Fibroblast of mammary gland (primary cell): Measurements from ENCODE around the gene HES4.

Experiments
- DNase-seq: peaks from one replicate; pipeline ENCODE4 v3.0.0-alpha.2; 2010; ENCODE audit warnings: low read depth
- H3K4me3 ChIP-seq: 2 replicates; pipeline ENCODE4 v1.5.1; 2011; ENCODE audit warnings: low read depth, mild to moderate bottlenecking, low read length, moderate library complexity; ENCODE audit not compliant: control insufficient read depth
- CTCF ChIP-seq: conservative IDR thresholded peaks from 2 replicates; pipeline ENCODE4 v1.5.1; 2011; ENCODE audit warnings: low read depth, low read length, inconsistent platforms; ENCODE audit not compliant: control insufficient read depth, insufficient read depth

The HES4 gene

DNA sequence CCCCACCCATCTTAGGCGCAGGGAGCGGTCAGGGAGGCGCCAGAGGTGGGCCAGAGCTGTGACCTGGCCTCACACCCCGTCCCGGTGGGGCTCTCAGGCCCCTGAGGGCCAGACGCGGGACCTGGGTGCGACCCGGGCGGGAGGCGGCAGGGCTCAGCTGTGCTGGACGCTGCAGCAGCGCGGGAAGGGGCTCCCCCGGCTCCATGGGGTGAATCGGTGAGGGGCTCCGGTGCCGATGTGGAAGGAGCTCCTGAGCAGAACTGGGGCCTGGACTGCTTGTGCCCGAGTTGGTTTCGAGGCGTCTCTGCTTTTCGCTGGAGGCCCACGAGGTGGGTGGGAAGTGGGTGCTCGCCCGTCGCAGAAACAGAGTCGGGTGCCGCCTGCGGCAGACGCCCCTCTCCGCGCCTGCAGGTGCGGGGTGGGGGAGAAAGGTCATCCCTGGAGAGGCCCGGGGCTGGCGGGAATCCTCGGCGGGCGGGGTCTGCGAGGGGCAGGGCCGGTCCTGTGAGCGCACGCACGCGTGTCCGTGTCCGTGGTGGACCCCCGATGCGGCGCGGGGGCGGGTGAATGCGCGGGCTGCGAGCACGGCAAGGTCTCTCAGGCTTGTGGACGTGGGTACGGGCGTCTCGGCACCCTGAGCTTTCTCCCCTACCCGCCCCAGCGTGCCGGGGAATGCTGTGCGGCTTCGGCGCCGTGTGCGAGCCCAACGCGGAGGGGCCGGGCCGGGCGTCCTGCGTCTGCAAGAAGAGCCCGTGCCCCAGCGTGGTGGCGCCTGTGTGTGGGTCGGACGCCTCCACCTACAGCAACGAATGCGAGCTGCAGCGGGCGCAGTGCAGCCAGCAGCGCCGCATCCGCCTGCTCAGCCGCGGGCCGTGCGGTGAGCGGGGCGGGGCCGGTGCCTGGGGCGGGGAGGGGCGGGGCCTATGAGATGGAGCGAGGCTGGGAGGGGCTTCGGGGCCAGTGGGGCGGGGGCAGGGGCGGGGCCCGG lies 40.4 kb upstream of the HES4 start:
- TF ChIP-seq CTCF, result no peak
- peak overlapping the region; percentile 15 for H3K4me3 ChIP-seq
- DNase-seq, result peak; percentile 59

DNA sequence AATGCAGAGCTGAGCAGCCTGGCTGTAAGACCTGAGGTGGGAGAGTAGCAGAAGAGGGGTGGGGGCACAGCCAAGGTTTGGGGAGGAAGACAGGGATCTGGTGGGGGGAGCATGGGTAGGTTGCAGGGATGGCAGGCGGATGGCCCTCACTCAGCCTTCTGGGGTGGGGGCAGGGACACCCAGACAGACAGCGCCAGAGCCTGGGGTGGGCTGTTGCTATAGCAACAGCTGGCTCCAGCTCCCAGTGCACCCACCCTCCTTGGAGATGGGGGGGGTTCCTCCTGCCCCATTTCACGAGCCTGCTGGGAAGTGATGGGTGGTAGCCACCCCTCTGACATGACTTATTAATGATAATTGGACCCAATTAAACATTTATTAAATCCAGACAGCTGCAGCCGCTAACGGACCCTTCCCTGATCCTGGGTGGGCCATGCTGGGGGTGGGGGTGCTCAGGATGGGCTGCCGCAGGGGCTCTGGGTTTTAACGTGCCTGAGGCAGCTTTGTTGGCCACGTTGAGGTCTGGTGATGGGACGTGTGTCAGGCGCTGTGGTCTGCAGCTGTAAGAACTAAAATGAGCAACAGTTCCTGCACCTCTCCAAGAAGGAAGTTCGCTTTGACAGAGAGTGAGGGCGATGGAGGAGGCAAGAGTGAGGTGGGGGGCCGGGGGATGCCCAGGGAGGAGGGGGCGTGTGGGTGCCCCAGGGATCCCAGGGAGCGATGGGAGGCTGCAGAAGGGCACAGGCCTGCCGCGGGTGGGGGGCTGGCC lies 39.4 kb upstream of the HES4 start:
- no peak for TF ChIP-seq CTCF
- no peak for DNase-seq
- H3K4me3 ChIP-seq, result no peak overlapping the region

DNA sequence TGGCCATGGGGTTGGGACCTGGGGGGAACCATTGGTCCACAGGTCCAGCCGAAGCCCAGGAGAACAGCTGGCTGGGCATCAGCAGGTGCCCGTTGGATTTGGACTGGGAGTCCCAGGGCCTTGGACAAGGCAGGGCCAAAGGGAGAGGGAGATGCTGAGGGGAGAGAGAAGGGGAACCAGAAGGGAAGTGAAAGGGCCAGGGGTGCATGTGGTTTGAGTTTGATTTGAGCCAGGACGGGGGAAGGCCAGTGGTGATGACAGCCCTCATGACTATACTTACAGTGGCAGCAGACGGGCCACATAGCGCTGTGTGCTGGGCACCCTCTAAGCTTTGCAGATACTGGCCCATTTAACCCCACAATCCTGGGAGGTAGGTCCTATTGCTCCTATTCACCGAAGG lies 38.8 kb upstream of the HES4 start:
- no peak overlapping the region for H3K4me3 ChIP-seq

GRCh38 chr1:1037366-1038327 lies 37.8 kb upstream of the HES4 start:
- no peak for DNase-seq
- no peak overlapping the region for H3K4me3 ChIP-seq
- TF ChIP-seq CTCF, result no peak

More for the DNA sequence above, 38.8 kb upstream of the HES4 start:
- DNase-seq, result no peak
- TF ChIP-seq CTCF, result no peak

DNA sequence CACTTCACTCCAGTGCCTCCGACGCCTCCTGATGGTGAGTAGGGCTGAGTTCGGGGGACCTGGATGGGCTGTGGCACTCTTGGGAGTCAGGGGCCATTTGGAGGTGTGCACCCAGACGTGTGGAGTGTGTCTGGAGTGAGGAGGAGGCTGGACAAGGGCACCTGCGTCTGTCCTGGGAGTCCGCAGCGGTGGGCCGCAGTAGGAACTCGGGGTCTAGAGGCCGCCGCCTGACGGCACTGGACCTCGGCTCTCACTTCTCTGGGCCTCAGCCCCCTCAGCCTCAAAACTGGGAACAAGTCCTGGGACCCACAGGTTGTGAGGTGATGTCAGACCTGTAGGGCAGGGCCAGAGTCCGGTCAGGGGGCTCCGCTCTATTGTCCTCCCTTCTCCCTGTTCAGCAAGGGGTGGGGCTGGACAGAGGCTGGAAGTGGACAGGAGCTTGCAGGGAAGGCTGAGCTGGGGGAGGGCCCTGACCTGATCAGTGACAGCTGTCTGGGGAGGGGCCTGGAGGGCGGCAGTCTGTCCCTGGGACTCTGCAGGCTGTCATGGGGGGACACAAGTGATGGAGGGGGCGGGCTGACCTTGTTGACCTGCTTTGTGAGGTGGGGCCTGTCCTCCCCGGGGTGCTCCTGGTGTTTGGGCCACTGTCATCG lies 35.5 kb upstream of the HES4 start:
- no peak for TF ChIP-seq CTCF
- no peak for DNase-seq
- no peak overlapping the region for H3K4me3 ChIP-seq
